Panc1 (cell line): Measurements from ENCODE around the gene TMEM187. TPM values are rescaled to one million over a fixed set of nuclear protein-coding genes. Genes with fewer than 3 reads are reported as not detected.

ENCODE experiments used
- ATAC-seq: fragments of 200-7000 bp; cut with Tn5 transposase; 2 replicates; pipeline ENCODE4 v1.9.1; 2020; ENCODE audit warnings: mild to moderate bottlenecking, moderate library complexity
- BruUV-seq: library from RNA; stranded (reverse); fragments of 400-500 nt; replicated peaks from 2 replicates; lab custom pipeline; 2021; lab: Mats Ljungman, UMichigan
- CTCF ChIA-PET: fragments of 300-600 bp; sonication (Branson Sonifier 250); formaldehyde crosslinking; loops from one replicate; lab custom pipeline; 2022; ENCODE audit warnings: antibody characterized with exemption; lab: Charles Lee
- POLR2A ChIA-PET: fragments of 300-600 bp; sonication (Branson Sonifier 250); formaldehyde crosslinking; loops from one replicate; lab custom pipeline; 2022; ENCODE audit warnings: antibody characterized with exemption; lab: Charles Lee
- DNase-seq: peaks from one replicate; pipeline ENCODE4 v3.0.0-alpha.2; 2010; ENCODE audit warnings: low read depth, low spot score
- H3K27ac ChIP-seq: 2 replicates; pipeline ENCODE4 v1.5.1; 2011; ENCODE audit warnings: mild to moderate bottlenecking, low read length, inconsistent platforms
- H3K27me3 ChIP-seq: fragments of 200-500 bp; sonication (Bioruptor generic); 2 replicates; pipeline ENCODE4 v1.6.0; 2014; ENCODE audit warnings: low read length, inconsistent platforms; ENCODE audit not compliant: control insufficient read depth, insufficient read depth
- H3K36me3 ChIP-seq: fragments of 200-500 bp; sonication (Bioruptor generic); 2 replicates; pipeline ENCODE4 v1.5.1; 2014; ENCODE audit warnings: inconsistent platforms, mild to moderate bottlenecking, low read length, moderate library complexity; ENCODE audit not compliant: control insufficient read depth, insufficient read depth
- H3K4me1 ChIP-seq: 2 replicates; pipeline ENCODE4 v1.5.1; 2011; ENCODE audit warnings: inconsistent platforms, mild to moderate bottlenecking, low read length, moderate library complexity; ENCODE audit not compliant: control insufficient read depth, insufficient read depth
- H3K4me3 ChIP-seq, 2 experiments: 2 replicates each; pipeline ENCODE4 v1.5.1; 2011 to 2012; ENCODE audit warnings: low read depth in 2 of 2, low read length in 2 of 2, mild to moderate bottlenecking in 2 of 2, inconsistent platforms in 1 of 2, moderate library complexity in 1 of 2
- H3K9me3 ChIP-seq: fragments of 200-500 bp; sonication (Bioruptor generic); 2 replicates; pipeline ENCODE4 v1.5.1; 2014; ENCODE audit warnings: low read depth, mild to moderate bottlenecking, inconsistent platforms, low read length, moderate library complexity; ENCODE audit not compliant: control insufficient read depth, insufficient read depth
- POLR2AphosphoS5 ChIP-seq: IDR thresholded peaks from 2 replicates; pipeline ENCODE4 v1.6.1; 2012; ENCODE audit warnings: mild to moderate bottlenecking, low read depth, low read length, moderate library complexity
- SIN3A ChIP-seq: IDR thresholded peaks from 2 replicates; pipeline ENCODE4 v1.6.1; 2012; ENCODE audit warnings: low read depth, mild to moderate bottlenecking, low read length, moderate library complexity, borderline replicate concordance; ENCODE audit not compliant: insufficient read depth
- TCF7L2 ChIP-seq: IDR thresholded peaks from 2 replicates; pipeline ENCODE4 v1.6.1; 2011; ENCODE audit warnings: mild to moderate bottlenecking, low read depth, low read length, inconsistent platforms
- in situ Hi-C: cut with HindIII; loops from 2 replicates; pipeline ENCODE4 v1.10.0; 2016; ENCODE audit warnings: low sequenced_read_pairs, low pct_unique_long_range_greater_than_20kb
- intact Hi-C: fragments of 100-400 bp; cut with micrococcal nuclease; formaldehyde crosslinking; loops from one replicate; pipeline ENCODE4 v1.10.0; 2022; ENCODE audit not compliant: unreplicated experiment
- total RNA-seq: library from RNA; stranded (reverse); gene quantifications from one replicate; pipeline ENCODE4 v1.2.1, GENCODE V29; 2021; ENCODE audit not compliant: unreplicated experiment
- TF ChIP-seq, protein P1 (sequence below): fragments of 450-650 bp; IDR thresholded peaks from 2 replicates; pipeline ENCODE4 v1.5.1; 2017; ENCODE audit warnings: mild to moderate bottlenecking
- TF ChIP-seq, protein P2 (sequence below), 2 experiments: IDR thresholded peaks; 2 replicates each; pipeline ENCODE4 v1.6.1; 2011 to 2012; ENCODE audit warnings: low read depth in 2 of 2, control low read depth in 1 of 2, low read length in 1 of 2, mild to moderate bottlenecking in 1 of 2, moderate library complexity in 1 of 2; ENCODE audit not compliant: insufficient read depth in 1 of 2

Gene TMEM187
- total RNA-seq, 1 experiment from 2014 or later, result 15.7 TPM

DNA sequence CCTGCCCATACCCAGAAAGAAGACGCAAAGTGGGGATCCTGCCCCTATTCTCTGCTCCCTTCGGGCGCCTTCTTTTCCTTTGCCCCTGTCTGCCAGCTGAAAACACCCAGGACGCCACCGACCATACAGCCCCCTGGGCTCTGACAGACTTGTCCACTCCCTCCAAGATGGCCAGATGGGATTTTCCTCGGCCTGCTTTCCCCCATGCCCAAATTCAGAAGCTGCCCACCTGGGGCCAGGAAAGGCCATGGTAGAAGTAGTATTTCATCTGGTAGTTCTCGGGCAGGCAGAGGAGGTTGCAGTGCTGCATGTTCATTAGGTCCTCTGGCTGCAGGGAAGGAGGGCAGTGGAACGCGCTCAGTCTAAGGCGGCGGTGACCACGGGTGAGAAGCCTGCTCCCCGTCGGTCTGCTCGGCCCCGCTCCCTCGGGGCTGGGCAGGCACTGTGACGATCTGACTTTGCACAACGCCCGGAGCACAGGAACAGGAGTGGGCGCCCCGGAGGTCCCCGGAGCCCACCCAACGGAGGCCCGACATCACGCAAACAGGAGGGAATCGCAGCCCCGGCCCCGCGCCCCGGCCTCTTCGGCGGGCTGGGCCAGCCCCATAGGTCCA, 38.3 kb upstream of the TMEM187 start:
- peaks cover 7% of the 10 kb centered on the region for H3K36me3 ChIP-seq
- H3K27ac ChIP-seq, result peak overlapping the region; percentile 75
- POLR2A ChIA-PET, result no interaction called here
- CTCF ChIA-PET, result no interaction called here
- H3K9me3 ChIP-seq, result no peaks in the 10 kb centered on the region
- in situ Hi-C loops, result no loop called here
- intact Hi-C loops, result no loop called here
- DNase-seq (no peak), ATAC-seq (peak; percentile 13; the same call in 1 of the 2 replicates)
- BruUV-seq, result no TSS peak
- peaks cover 24% of the 10 kb centered on the region for H3K4me1 ChIP-seq
- TF ChIP-seq POLR2AphosphoS5 (no peak), SIN3A (no peak), TCF7L2 (no peak)
- TF ChIP-seq, protein P1, sequence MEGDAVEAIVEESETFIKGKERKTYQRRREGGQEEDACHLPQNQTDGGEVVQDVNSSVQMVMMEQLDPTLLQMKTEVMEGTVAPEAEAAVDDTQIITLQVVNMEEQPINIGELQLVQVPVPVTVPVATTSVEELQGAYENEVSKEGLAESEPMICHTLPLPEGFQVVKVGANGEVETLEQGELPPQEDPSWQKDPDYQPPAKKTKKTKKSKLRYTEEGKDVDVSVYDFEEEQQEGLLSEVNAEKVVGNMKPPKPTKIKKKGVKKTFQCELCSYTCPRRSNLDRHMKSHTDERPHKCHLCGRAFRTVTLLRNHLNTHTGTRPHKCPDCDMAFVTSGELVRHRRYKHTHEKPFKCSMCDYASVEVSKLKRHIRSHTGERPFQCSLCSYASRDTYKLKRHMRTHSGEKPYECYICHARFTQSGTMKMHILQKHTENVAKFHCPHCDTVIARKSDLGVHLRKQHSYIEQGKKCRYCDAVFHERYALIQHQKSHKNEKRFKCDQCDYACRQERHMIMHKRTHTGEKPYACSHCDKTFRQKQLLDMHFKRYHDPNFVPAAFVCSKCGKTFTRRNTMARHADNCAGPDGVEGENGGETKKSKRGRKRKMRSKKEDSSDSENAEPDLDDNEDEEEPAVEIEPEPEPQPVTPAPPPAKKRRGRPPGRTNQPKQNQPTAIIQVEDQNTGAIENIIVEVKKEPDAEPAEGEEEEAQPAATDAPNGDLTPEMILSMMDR, result no peak
- TF ChIP-seq, protein P2, sequence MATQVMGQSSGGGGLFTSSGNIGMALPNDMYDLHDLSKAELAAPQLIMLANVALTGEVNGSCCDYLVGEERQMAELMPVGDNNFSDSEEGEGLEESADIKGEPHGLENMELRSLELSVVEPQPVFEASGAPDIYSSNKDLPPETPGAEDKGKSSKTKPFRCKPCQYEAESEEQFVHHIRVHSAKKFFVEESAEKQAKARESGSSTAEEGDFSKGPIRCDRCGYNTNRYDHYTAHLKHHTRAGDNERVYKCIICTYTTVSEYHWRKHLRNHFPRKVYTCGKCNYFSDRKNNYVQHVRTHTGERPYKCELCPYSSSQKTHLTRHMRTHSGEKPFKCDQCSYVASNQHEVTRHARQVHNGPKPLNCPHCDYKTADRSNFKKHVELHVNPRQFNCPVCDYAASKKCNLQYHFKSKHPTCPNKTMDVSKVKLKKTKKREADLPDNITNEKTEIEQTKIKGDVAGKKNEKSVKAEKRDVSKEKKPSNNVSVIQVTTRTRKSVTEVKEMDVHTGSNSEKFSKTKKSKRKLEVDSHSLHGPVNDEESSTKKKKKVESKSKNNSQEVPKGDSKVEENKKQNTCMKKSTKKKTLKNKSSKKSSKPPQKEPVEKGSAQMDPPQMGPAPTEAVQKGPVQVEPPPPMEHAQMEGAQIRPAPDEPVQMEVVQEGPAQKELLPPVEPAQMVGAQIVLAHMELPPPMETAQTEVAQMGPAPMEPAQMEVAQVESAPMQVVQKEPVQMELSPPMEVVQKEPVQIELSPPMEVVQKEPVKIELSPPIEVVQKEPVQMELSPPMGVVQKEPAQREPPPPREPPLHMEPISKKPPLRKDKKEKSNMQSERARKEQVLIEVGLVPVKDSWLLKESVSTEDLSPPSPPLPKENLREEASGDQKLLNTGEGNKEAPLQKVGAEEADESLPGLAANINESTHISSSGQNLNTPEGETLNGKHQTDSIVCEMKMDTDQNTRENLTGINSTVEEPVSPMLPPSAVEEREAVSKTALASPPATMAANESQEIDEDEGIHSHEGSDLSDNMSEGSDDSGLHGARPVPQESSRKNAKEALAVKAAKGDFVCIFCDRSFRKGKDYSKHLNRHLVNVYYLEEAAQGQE (IDR thresholded peaks at IDR 0.05; ENCODE audit: insufficient read depth in 1 of 2, low read depth in 2 of 2, low read length in 1 of 2), result no peak
- no peaks in the 10 kb centered on the region for H3K27me3 ChIP-seq
- H3K4me3 ChIP-seq, result peak overlapping the region; percentile 94 to 95

DNA sequence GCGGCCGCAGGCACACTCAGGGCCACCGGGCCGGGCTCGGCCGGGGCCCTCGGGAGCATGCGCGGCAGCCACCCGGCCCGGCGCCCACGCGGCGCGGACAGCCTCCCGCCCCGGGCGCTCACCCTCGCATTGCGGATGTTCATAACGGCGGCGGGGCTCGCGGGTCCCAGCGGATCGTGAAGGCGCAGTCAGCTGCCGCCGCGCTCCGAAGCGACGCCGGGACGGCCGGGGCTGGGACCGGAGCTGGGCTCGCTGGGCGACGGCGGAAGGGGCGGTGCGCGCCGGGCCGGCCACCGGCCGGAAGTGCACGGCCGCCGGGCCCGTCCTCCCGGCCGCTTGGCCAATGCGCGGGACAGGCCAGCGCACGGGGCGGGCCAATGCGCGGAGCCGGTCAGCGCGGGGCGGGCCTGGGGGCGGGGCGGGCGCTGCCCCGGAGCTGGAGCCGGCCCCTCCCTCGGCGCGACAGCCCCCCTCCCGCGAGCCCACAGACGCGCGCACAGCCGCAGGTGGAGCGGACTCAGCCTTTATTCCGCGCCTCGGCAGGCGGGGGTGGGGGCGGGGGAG, 37.7 kb upstream of the TMEM187 start, which contains the start of gene NAA10:
NAA10 (minus strand) TSS at position 276 of the 564 bp plus-strand sequence; CDS start at position 143, 133 bp downstream.
- H3K4me1 ChIP-seq, result peaks cover 18% of the 10 kb centered on the region
- CTCF ChIA-PET, result interaction anchor here (1.2 kb wide), 1 partner anchor 12 kb away, joined by 4 read pairs; no protein-coding TSS in a partner anchor
- no peaks in the 10 kb centered on the region for H3K27me3 ChIP-seq
- H3K9me3 ChIP-seq, result no peaks in the 10 kb centered on the region
- TF ChIP-seq, protein P1, result no peak
- peak; percentile 57; the same call in 1 of the 2 replicates for TF ChIP-seq POLR2AphosphoS5
- DNase-seq (no peak), ATAC-seq (peak; percentile 98)
- intact Hi-C loops, result no loop called here
- POLR2A ChIA-PET, result interaction anchor here (0.6 kb wide), 1 partner anchor 32 kb away, joined by 3 read pairs; no protein-coding TSS in a partner anchor
- peaks cover 3% of the 10 kb centered on the region for H3K36me3 ChIP-seq
- no TSS peak for BruUV-seq
- H3K27ac ChIP-seq, result peak within 1 kb of the TSS; percentile 75
- peak within 1 kb of the TSS; percentile 94 to 95 for H3K4me3 ChIP-seq
- in situ Hi-C loops, result no loop called here
